ENCODE data around the gene COL27A1. TPM values are rescaled to one million over a fixed set of nuclear protein-coding genes. Genes with fewer than 3 reads are reported as not detected.

COL27A1 gene
- total RNA-seq, 3 donors from 2014 or later = 3.1 to 13.6 (median 4.0) TPM

- TF ChIP-seq CTCF (IDR thresholded peaks at IDR 0.05) = no peak
- intact Hi-C loops (cut with DNase I, micrococcal nuclease) = no loop called here
- no peak for ATAC-seq
- H3K9me3 ChIP-seq = no peaks in the 10 kb centered on the region
- H3K4me3 ChIP-seq = no peak overlapping the region
- peaks cover 7% of the 10 kb centered on the region for H3K4me1 ChIP-seq (ENCODE audit: low read depth)
- peaks cover 4% of the 10 kb centered on the region for H3K36me3 ChIP-seq (ENCODE audit: low read depth)
- no peak for DNase-seq
Observed at GRCh38 chr9:114349713-114350480, 194.6 kb downstream of the COL27A1 start.

GRCh38 chr9:114350636-114351401, 195.5 kb downstream of the COL27A1 start:
- intact Hi-C loops (cut with DNase I, micrococcal nuclease) = no loop called here
- DNase-seq (no peak), ATAC-seq (no peak)
- no peak overlapping the region for H3K4me3 ChIP-seq
- peaks cover 7% of the 10 kb centered on the region for H3K4me1 ChIP-seq (ENCODE audit: low read depth)
- peaks cover 4% of the 10 kb centered on the region for H3K36me3 ChIP-seq (ENCODE audit: low read depth)
- H3K9me3 ChIP-seq = no peaks in the 10 kb centered on the region
- no peak for TF ChIP-seq CTCF (IDR thresholded peaks at IDR 0.05)

- intact Hi-C loops (cut with DNase I, micrococcal nuclease) = no loop called here
- DNase-seq (no peak), ATAC-seq (no peak)
- peaks cover 7% of the 10 kb centered on the region for H3K4me1 ChIP-seq (ENCODE audit: low read depth)
- H3K4me3 ChIP-seq = no peak overlapping the region
- TF ChIP-seq CTCF (IDR thresholded peaks at IDR 0.05) = no peak
- peaks cover 4% of the 10 kb centered on the region for H3K36me3 ChIP-seq (ENCODE audit: low read depth)
- no peaks in the 10 kb centered on the region for H3K9me3 ChIP-seq
Observed at GRCh38 chr9:114351932-114352331, 196.6 kb downstream of the COL27A1 start.

GRCh38 chr9:114355821-114356220, 200.5 kb downstream of the COL27A1 start:
- DNase-seq (no peak), ATAC-seq (no peak)
- Histone ChIP-seq H3K4me3 (no peak overlapping the region), H3K9me3 (no peaks in the 10 kb centered on the region), H3K4me1 (ENCODE audit: low read depth) (no peaks in the 10 kb centered on the region), H3K36me3 (ENCODE audit: low read depth) (peaks cover 24% of the 10 kb centered on the region)
- intact Hi-C loops (cut with DNase I, micrococcal nuclease) = no loop called here
- no peak for TF ChIP-seq CTCF (IDR thresholded peaks at IDR 0.05)

- no peak overlapping the region for H3K4me3 ChIP-seq
- H3K9me3 ChIP-seq = no peaks in the 10 kb centered on the region
- no peaks in the 10 kb centered on the region for H3K4me1 ChIP-seq (ENCODE audit: low read depth)
- TF ChIP-seq CTCF (IDR thresholded peaks at IDR 0.05) = no peak
- ATAC-seq (no peak), DNase-seq (no peak)
- peaks cover 34% of the 10 kb centered on the region for H3K36me3 ChIP-seq (ENCODE audit: low read depth)
- intact Hi-C loops (cut with DNase I, micrococcal nuclease) = no loop called here
Observed at GRCh38 chr9:114356792-114357191, 201.5 kb downstream of the COL27A1 start.
